AG08395 (cell line): ENCODE data around the gene C5AR2.
"Not testable (repeated sequence)": the region's sequence is repeated elsewhere in the genome, so short reads cannot be mapped to it uniquely, and the experiment has no call there.

Source experiments
- DNase-seq: peaks from one replicate; pipeline ENCODE4 v3.0.0; 2012; ENCODE audit warnings: mixed read lengths, low spot score

C5AR2 gene

DNA sequence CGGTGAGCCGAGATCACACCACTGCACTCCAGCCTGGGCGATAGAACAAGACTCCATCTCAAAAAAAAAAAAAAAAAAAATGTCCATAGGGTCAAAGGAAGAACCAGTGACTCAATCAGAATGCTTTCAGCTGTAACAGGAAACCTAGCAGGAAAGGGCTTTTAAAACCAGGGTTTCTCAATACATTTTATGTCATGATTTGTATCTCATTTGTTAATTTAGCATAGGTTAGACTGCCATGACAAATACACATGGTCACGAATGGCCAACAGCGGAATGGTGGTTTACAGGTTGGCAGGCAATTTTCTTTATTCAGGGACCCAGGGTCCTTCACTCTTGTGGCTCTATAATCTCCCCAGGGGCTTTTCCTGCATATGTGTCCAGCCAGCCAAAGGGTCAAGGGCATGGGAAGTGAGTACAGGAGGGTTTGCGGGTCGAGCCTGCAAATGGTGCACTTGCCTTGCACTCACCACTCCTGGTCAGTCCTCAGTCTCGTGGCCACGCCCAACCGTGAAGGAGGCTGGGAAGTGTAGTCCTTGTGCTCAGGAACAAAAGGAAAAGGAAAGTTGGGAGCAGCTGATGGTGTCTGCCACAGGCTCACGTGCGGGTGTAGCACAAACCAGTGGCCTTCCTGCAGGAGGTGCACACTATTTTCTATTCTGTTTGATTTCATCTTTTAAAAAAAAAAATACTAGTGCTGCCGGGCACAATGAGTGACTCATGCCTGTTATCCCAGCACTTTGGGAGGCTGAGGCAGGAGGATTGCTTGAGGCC lies 32.0 kb downstream of the C5AR2 start:
- no peak for DNase-seq

DNA sequence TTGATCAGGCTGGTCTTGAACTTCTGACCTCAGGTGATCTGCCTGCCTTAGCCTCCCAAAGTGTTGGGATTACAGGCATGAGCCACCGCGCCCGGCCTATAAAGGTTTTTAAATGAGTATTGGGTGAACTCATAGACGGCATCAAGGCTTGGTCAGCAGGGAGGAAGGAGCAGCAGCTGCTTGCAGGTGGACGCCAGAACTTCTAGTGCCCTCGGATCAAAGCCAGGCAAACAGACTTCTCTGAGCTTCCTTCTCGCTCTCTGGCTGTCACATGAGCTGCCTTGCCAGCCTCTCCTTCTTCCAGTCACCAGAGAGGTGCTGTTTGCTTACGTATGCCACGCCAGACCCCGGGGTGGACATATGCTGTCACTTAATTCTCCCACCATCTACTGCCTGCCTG lies 33.5 kb downstream of the C5AR2 start:
- DNase-seq = not testable (repeated sequence)

DNA sequence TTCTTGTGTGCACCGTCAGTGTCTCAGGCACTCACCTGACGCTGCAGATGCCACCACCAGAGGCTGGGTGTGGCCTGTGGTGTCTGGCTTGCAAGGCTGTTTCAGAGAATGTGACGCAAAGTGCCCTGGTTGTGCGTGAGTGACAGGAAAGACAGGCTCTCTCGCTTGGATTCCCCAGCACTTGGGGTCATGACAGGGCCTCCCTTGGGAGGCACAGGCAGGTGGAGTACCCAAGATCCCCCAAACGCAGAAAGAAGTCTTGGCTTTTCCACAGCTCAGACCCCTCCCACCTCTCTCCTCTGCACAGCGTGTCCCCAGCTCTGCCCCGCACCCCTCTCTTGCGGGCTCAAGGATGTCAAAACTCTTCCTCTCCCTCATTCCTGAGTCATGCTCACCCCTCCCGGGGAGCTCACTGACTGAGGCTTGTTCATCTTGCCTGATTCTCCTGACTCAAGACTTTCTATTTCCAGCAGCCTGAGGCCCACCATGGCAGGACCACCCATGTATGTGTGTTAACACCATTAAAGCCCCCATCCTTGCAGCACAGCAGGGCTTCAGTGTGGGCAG lies 38.2 kb downstream of the C5AR2 start:
- peak; percentile 70 for DNase-seq

DNA sequence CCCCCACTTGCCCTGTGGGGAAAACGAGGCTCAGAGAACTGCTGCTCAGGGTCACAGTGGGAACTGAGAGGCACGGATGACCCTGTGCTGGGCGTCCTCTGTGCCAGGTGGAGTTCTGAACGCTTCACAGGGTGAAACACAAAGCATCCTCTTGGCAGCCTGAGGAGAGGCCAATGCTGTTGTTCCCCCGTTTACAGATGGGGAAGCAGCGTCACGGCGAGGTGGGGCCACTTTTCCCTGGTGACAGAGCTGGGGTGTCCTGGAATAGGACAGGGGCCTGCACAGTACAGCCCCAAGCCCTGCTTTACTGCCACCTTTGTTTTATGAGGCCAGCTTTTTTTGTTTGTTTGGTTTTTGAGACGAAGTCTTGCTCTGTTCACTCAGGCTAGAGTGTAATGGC lies 39.3 kb downstream of the C5AR2 start:
- DNase-seq = no peak

DNA sequence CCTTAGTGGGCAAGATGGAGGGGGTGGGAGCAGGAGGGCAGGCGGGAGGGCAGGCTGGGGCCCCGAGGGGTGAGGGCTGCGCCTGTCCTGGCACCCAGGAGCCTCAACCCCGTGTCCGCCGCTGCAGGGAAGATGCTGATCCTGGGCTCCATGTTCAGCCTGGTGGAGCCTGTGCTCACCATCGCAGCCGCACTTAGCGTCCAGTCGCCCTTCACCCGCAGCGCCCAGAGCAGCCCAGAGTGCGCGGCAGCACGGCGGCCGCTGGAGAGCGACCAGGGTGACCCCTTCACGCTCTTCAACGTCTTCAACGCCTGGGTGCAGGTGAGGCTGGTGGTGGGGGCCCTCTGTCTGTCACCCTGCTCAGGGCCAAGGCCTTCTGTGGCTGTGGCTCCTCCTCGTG lies 40.6 kb downstream of the C5AR2 start:
- no peak for DNase-seq

DNA sequence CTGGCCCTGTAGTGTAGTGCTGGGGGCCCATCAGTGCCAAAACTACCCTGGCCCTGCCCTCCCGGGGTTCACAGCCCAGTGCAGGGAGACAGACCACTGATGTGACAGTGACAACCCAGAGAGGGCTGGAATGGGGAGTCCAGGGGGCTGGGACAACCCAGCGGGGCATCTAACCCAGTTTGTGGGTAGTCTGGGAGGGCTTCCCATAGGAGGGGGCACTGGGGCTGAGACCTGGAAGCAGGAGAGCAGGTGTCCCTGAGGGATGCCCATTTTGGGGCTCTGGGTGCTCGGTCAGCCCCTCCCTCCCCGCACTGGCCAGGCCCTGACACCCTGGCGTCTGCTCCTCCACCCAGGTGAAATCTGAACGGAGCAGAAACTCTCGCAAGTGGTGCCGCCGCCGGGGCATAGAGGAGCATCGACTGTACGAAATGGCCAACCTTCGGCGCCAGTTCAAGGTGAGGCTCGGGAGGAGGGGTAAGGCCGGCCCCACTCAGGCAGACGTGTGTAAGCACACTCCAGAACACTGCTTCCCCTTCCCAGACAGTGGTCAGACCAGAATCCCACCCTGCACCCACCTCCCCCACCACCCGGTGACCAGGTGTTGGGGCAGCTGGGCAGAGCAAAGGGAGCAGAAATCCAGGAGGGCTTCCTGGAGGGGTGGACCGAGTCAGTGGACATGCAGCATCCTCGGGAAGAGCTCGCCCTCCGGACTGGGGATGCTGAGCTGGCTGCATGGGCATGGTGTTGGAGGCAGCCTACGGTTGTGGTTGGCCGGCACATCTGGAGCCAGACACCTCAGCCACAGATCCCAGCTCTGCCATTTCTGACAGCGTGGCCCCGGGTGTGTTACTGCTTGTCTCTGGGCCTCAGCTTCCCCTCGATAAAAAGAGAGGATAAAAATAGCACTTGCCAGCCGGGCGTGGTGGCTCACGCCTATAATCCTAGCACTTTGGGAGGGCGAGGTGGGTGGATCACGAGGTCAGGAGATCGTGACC lies 41.6 kb downstream of the C5AR2 start:
- DNase-seq = no peak

DNA sequence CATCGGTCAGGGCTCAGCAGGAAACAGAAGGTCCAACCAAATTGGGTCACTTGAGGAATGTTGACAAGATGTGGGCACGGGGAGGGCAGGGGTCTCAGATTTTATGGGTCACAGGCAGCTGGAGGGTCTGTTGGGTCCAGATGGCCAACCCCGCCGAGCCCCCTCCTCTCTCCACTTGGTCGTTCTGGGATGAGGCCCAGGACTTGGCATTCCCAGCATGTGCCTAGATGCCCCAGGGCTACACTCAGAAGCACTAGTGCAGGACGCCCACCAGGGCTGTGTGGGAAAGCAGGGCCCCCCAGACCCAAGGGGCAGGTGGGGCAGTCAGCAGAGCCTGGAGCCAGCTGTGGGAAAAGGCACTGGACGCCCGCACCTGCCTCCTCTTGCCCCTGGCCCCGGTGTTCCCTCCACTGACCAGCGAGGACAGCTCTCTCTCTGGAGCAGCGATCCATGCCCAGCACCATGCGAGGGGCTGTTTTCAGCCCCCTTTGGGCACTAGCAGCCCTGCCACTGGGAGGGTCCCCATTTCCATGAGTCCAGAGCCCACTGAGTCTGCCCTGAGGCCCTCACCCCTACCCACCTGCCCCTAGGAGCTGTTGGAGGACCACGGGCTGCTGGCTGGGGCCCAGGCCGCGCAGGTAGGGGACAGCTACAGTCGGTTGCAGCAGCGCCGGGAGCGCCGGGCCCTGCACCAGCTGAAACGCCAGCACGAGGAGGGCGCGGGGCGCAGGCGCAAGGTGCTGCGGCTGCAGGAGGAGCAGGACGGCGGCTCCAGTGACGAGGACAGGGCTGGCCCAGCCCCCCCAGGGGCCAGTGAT lies 43.1 kb downstream of the C5AR2 start:
- no peak for DNase-seq

DNA sequence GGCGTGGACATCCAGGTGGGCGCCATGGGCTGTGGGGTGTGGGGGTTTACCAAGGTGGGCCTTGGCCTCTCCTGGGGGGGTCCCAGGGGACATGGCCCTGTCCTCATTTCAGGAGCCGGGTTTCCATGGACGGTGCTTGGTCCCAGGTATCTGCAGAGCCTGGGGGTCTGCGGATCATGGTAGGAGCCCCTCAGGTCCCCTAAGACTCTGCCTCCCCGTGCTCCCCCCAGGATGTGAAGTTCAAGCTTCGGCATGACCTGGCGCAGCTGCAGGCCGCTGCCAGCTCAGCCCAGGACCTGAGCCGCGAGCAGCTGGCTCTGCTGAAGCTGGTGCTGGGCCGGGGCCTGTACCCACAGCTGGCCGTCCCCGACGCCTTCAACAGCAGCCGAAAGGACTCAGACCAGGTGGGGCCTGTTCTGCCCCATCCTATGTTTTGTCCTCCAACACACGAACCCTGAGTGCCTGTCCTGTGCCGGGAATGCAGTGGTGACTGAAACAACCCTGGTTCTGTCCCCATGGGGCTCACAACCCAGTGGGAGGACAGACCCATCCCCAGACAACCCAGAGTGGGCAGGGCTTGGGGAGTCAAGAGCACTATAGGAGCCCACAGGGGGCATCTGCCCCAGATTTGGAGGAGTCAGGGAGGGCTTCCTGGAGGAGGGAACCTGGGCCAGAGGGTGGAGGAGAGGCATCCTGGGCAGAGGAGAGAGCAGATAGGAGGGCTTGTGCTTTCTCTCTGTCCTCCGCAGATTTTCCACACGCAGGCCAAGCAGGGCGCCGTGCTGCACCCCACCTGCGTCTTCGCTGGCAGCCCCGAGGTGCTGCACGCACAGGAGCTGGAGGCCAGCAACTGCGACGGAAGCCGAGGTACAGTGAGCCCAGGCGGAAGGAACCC lies 44.0 kb downstream of the C5AR2 start:
- no peak for DNase-seq

DNA sequence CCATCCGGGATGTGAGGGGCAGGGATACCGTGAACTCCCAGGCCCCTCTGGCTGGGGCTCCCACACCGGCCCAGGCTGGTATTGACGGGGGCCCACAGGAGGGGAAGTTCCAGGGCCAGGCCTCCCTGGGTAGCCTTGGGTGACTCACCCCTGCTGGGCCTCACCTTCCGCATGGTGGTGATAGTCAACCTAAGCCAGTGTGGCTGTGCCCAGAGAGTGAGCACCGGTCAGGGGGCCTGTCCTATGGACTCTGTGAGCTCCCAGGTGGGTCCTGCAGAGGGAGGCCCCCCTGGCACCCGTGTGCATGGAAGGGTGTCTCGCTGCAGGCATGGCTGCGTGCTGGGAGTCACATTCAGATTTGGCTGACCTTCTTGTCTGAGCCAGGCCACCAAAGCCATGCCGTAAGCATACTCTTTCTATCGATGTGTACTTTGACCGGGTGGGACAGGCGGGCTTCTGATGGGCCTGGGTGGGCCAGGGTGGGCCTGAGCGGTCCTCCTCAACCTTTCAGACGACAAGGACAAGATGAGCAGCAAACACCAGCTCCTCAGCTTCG lies 44.7 kb downstream of the C5AR2 start:
- DNase-seq = no peak

DNA sequence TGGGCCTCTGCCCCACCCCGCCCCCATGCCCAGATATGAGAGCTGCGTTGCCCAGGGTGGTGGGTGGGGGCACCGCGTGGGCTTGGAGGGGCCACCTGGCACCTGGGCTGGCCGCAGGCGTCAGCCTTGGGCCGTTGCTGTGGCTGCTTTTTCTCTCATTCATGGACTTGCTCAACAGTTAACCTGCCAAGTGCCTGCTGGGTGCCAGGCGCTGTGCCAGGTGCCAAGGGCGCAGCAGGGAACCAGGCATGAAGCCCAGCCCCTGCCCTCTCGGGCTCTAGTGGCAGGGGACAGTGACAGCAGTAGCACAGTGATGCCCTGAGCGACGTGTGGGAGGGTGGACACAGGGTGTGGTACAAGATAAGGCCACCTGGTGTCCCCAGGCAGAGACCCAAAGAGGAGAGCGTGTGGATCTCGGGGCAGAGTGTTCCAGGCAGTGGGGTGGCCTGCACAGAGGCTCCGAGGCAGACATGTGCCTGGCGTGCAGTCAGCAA lies 45.3 kb downstream of the C5AR2 start:
- no peak for DNase-seq

DNA sequence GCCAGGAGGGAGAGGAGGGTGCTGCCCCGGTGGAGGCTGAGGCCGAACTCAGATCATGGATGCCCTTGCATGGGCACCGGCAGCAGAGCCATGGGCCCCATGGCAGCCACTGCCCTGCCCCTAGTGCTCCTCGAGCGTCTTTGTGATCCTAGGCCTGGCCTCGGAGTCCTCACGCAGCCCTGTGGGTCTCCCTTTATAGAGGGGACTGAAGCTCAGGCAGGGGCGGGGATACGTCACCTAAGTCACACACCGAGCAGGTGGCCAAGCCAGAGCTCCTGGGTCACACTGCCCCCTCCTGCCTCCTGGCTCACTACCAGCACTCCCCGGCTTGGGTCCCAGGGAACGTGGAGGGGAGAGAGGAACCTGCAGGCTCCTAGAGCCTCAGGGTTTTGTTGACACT lies 45.8 kb downstream of the C5AR2 start:
- no peak for DNase-seq

DNA sequence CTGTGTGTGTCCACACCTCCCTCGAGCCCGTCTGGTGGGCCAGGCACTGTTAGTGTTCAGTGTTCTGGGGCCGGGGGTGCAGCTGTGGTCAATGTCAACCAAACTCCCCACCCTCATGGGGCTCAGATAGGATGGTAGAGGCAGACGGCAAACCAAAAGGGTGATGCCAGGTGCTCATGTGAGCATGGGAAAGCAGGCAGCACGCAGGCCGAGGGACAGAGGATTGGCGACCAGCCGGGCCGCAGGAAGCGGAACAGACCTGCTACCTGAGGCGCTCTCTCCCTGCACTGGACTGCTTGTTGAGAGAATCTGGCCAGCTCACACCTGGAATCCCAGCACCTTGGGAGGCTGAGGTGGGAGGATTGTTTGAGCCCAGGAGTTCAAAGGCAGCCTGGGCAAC lies 46.3 kb downstream of the C5AR2 start:
- no peak for DNase-seq

DNA sequence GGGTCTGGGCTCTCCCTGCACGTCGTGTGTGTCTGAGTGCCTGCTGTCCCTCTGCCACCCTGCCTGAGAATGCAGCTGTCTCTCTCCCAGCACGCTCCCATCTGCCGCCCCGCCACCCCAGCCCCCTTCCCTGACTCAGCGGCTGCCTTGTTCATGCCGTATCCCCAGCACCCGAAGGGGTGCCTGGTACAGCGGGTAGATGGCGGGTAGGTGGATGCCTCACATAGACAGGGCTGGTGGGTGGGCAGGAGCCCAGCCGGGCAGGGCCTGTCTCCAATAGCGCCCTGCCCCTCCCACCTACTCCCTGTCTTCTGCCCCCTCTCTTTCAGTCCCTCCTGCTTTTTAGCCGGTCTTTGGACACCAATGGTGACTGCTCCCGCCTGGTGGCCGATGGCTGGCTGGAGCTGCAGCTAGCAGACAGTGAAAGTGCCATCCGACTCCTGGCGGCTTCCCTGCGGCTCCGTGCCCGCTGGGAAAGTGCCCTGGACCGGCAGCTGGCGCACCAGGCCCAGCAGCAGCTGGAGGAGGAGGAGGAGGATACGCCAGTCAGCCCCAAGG lies 47.5 kb downstream of the C5AR2 start:
- DNase-seq = no peak

DNA sequence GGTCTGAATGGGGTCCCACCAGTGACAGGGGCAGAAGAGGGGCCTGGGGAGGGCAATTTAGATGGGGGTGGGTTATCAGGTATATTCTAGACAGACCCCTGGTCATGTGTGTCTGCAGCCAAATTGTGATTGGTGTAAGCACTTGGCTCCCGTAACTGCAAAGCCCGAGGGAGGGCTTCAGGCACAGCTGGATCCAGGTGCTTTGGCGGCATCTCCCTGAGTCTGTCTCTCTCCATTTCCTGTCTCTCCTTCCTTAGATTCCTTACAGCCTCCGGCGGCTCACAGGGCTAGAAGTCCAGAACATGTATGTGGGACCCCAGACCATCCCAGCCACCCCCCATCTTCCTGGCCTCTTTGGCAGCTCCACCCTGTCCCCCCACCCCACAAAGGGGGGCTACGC lies 48.6 kb downstream of the C5AR2 start:
- DNase-seq = no peak

DNA sequence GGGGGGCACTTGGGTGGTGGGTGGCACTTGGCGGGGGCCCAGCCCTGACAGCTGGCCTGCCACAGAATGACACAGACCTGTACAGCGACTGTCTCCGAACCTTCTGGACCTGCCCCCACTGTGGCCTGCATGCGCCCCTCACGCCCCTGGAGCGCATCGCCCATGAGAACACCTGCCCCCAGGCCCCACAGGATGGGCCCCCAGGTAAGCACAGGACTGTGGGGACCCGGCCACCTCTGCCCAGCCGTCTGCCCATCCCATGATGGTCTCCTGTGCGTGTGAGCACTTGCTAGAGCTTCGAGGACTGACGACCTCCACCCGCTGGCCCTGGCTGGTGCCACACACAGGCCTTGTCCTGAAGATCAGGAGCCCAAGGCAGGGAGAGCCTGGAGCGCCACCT lies 49.1 kb downstream of the C5AR2 start:
- no peak for DNase-seq

DNA sequence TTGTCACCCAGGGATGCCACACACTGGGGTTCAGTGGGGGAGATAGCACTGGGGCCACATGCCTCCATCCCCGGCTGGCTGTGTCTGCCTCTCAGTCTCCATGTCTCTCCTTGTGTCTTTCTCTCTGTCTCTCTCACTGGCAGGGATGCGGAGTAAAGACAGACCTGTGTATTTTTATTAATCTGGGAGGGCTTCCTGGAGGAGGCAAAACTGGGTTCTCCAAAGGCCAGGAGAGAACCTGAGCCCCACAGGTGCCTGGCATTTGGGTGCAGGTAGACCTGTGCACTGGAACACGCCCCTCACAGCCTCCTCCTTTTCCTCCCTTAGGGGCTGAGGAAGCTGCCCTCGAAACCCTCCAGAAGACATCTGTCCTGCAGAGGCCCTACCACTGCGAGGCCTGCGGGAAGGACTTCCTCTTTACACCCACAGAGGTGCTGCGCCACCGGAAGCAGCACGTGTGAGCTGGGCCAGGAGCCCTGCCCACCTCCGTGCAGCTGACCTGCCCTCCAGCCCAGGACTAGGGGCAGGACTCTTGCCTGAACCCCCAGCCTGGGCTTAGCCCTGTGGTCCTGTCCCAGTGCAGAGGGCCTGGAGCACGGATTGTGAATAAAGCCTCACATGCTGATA lies 49.8 kb downstream of the C5AR2 start:
- DNase-seq = no peak

DNA sequence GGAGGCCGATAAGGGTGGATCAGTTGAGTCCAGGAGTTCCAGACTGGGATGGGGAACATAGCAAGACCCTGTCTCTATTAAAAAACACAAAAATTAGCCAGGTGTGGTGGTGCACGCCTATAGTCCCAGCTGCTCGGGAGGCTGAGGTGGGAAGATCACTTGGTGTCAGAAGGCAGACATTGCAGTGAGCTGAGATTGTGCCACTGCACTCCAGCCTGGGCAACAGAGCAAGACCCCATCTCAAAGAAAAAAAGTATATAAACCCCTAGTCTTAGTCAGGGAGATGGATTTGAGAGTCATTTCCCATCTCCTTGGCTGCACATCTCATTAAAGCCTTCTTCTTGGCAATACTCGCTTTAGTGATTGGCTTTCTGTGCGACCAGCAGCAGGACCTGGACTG lies 51.9 kb downstream of the C5AR2 start:
- not testable (repeated sequence) for DNase-seq

DNA sequence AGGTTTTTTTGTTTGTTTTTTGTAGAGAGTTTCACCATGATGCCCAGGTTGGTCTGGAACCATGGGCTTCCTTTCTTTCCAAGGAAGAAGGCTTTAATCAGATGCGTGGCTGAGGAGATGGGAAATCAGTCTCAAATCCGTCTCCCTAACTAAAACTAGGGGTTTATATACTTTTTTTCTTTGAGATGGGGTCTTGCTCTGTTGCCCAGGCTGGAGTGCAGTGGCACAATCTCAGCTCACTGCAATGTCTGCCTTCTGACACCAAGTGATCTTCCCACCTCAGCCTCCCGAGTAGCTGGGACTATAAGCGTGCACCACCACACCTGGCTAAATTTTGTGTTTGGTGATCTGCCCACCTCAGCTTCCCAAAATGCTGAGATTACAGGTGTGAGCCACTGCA lies 52.6 kb downstream of the C5AR2 start:
- not testable (repeated sequence) for DNase-seq

DNA sequence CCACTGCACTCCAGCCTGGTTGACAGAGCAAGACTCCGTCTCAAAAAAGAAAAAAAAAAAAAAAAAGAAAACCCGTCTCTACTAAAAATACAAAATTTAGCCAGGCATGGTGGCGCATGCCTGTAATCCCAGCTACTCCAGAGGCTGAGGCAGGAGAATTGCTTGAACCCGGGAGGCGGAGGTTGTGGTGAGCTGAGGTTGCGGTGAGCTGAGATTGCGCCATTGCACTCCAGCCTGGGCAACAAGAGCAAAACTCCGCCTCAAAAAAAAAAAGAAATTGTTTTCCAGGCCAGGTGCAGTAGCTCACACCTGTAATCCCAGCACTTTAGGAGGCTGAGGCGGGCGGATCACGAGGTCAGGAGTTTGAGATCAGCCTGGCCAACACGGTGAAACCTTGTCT lies 54.6 kb downstream of the C5AR2 start:
- DNase-seq = not testable (repeated sequence)

DNA sequence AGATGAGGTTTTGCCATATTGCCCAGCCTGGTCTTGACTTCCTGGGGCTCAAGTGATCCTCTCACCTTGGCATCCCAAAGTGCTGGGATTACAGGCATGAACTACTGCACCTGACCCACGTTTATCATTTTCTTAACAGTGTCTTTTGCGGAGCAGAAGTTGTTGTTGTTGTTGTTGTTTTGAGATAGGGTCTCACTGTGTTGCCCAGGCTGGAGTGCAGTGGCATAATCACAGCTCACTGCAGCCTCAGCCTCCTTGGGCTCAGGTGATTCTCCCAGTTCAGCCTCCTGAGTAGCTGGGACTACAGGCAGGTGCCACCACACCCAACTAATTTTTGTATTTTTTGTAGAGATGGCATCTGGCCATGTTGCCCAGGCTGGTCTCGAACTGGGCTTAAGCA lies 55.6 kb downstream of the C5AR2 start:
- DNase-seq = not testable (repeated sequence)
